DOHH2 (cell line): ENCODE data around the gene MSH5.

Source experiments
- EZH2phosphoT487 ChIP-seq: fragments of 200-600 bp; sonication (generic); IDR thresholded peaks from 2 replicates; pipeline ENCODE4 v1.6.1; 2017; ENCODE audit warnings: borderline replicate concordance, mild to moderate bottlenecking, antibody characterized with exemption, low read length, moderate library complexity, mixed read lengths
- TF ChIP-seq, protein P1 (sequence below): fragments of 200-600 bp; sonication (generic); IDR thresholded peaks from one replicate; pipeline ENCODE4 v1.5.1; 2014; ENCODE audit warnings: antibody characterized with exemption, mild to moderate bottlenecking, low read depth, low read length; ENCODE audit not compliant: poor library complexity, severe bottlenecking

DNA sequence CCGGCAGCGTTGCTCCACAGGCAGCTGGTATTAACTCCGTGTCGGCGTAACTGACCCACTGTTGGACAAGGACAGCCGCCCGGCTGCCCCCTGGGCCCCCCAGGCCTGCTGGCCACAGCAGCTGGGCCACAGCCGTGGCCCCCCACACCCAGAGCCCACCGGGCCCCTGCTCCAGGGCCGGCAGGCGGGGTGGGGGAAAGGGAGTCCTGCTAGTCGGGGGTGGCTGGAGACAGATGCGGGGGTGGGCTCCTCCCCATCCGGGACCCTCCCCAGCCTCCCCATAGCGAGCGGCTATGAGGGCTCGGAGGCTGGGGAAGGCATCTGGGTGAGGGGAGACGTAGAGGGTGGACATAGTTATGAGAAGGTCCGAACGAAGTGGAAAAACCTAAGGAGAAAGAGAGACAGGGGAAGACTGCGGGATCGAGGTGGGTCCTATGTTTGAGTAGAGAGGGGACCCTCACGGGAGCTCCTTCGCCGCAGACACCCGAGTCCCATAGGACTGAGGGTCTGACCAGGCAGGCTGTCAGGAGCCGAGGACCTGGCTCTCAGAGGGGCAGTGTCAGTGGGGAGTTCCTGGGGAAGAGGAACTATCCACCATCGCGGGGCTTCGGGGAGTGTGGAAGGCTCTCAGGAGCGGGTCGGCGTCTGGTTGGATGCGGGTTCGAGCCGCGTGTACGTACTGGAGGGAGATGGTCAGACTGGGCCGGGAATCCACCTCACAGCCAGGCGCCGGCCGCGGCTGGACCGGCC, 55.2 kb downstream of the MSH5 start:
- TF ChIP-seq, protein P1, sequence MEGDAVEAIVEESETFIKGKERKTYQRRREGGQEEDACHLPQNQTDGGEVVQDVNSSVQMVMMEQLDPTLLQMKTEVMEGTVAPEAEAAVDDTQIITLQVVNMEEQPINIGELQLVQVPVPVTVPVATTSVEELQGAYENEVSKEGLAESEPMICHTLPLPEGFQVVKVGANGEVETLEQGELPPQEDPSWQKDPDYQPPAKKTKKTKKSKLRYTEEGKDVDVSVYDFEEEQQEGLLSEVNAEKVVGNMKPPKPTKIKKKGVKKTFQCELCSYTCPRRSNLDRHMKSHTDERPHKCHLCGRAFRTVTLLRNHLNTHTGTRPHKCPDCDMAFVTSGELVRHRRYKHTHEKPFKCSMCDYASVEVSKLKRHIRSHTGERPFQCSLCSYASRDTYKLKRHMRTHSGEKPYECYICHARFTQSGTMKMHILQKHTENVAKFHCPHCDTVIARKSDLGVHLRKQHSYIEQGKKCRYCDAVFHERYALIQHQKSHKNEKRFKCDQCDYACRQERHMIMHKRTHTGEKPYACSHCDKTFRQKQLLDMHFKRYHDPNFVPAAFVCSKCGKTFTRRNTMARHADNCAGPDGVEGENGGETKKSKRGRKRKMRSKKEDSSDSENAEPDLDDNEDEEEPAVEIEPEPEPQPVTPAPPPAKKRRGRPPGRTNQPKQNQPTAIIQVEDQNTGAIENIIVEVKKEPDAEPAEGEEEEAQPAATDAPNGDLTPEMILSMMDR = no peak
- TF ChIP-seq EZH2phosphoT487 = no peak
